Measurements from ENCODE around the gene XNDC1N. TPM values are rescaled to one million over a fixed set of nuclear protein-coding genes. Genes with fewer than 3 reads are reported as not detected.

The XNDC1N gene
- total RNA-seq (2012; rRNA removed) (7.2 and 8.8 TPM in 2 replicates), polyA plus RNA-seq (2012; rRNA removed) (2.0 and 2.5 TPM in 2 replicates), Bru-seq, nascent RNA (percentile 60 among the genes with signal in this experiment), BruChase-seq, experiment 1, labeled RNA remaining after a 6-hour chase (percentile 71 among the genes with signal in this experiment), BruChase-seq, experiment 2, labeled RNA remaining after a 2-hour chase (percentile 81 among the genes with signal in this experiment)
- 1.3 and 1.9 TPM in 2 replicates for polyA plus RNA-seq (2012; cell fraction: cytosol; rRNA removed)
- 2.8 and 9.3 TPM in 2 replicates for polyA plus RNA-seq (2012; cell fraction: nucleus; rRNA removed; ENCODE audit: low replicate concordance)
- long read RNA-seq, partial matches to known transcripts: 0 of 2 reads
- long read RNA-seq, other reads (novel, unspliced or antisense): 2 of 2 reads

GRCh38 chr11:71927820-71928736 lies at the start of gene XNDC1N:
XNDC1N (minus strand) TSS chr11:71928594; CDS start chr11:71923353, 5,241 bp downstream.
- Histone ChIP-seq H2BK20ac (ENCODE audit: low read depth, low read length) (peak within 1 kb of the TSS; percentile 87), H2BK120ac (ENCODE audit: low read depth, low read length) (peak within 1 kb of the TSS; percentile 93), H3K79me1 (ENCODE audit: low read depth in 1 of 2, low read length in 2 of 2) (peaks cover 21 to 47% of the 10 kb centered on the region in 2 experiments; a peak in 3 of 4 replicates), H3K9me3 (ENCODE audit: control insufficient read depth, insufficient read depth, low read length) (no peaks in the 10 kb centered on the region), H3K9ac (ENCODE audit: low read depth, low read length) (peak within 1 kb of the TSS; percentile 92), H2BK15ac (ENCODE audit: low read depth, low read length) (peak within 1 kb of the TSS; percentile 92; the same call in 2 of the 3 replicates), H4K91ac (ENCODE audit: insufficient read depth, low read depth, low read length) (peak within 1 kb of the TSS; percentile 96), H3K14ac (replicated peaks; ENCODE audit: low read depth, low read length) (peak within 1 kb of the TSS; percentile 93), H3K27me3 (ENCODE audit: control insufficient read depth, insufficient read depth, low read length) (no peaks in the 10 kb centered on the region), H2AFZ (replicated peaks; ENCODE audit: low read length, poor library complexity) (peak within 1 kb of the TSS; percentile 98), H3K9me1 (ENCODE audit: insufficient read depth, low read length) (peaks cover 12% of the 10 kb centered on the region), H3K18ac (ENCODE audit: low read depth, low read length) (peak within 1 kb of the TSS; percentile 85), H3K23ac (ENCODE audit: low read depth, low read length) (peak within 1 kb of the TSS; percentile 88), H2AK5ac (ENCODE audit: low read depth, low read length) (peak within 1 kb of the TSS; percentile 86), H4K20me1 (ENCODE audit: insufficient read depth, low read length) (peaks cover 15% of the 10 kb centered on the region; the same call in 1 of the 2 replicates), H3K4ac (ENCODE audit: low read depth, low read length) (peak within 1 kb of the TSS; percentile 94), H3K4me2 (ENCODE audit: low read depth, low read length) (peak within 1 kb of the TSS; percentile 89), H2AK9ac (replicated peaks; ENCODE audit: low read depth, low read length, poor library complexity) (peak within 1 kb of the TSS; percentile 97), H3K4me1 (ENCODE audit: control insufficient read depth, insufficient read depth, low read length) (peaks cover 4% of the 10 kb centered on the region), H4K5ac (ENCODE audit: low read depth, low read length) (peak within 1 kb of the TSS; percentile 84), H4K8ac (ENCODE audit: low read depth in 2 of 2, low read length in 2 of 2) (peak within 1 kb of the TSS; percentile 83 to 99), H3K27ac (ENCODE audit: insufficient read depth, low read length) (peak within 1 kb of the TSS; percentile 93), H2BK5ac (ENCODE audit: low read depth, low read length, poor library complexity, severe bottlenecking) (peak within 1 kb of the TSS; percentile 97), H3K4me3 (ENCODE audit: insufficient read depth, low read depth, low read length) (peak within 1 kb of the TSS; percentile 79), H3K36me3 (ENCODE audit: control insufficient read depth, insufficient read depth, low read length) (no peaks in the 10 kb centered on the region), H3K56ac (ENCODE audit: extremely low read depth, insufficient read depth, low read length) (peak within 1 kb of the TSS; percentile 99)
- CTCF ChIA-PET: interaction anchor here (0.5 to 1.1 kb wide), 3 partner anchors 10 to 217 kb away, joined by 3 to 4 read pairs (median 4); no protein-coding TSS in a partner anchor
- ATAC-seq (ENCODE audit: low read depth) (peak; percentile 91), DNase-seq (peak; percentile 90)
- intact Hi-C loops (cut with micrococcal nuclease) (no loop called here), dilution Hi-C loops (cut with HindIII; ENCODE audit: low sequenced_read_pairs, unreplicated experiment) (no loop called here), in situ Hi-C loops (cut with MboI; ENCODE audit: low sequenced_read_pairs) (loop anchor here (10.0 kb wide), 1 partner anchor 57 kb away; no protein-coding TSS in a partner anchor)
- TF ChIP-seq FOS (IDR thresholded peaks at IDR 0.05; ENCODE audit: low read depth, low read length) (no peak), NFE2L2 (IDR thresholded peaks at IDR 0.05; ENCODE audit: low read depth, low read length) (0 out of 2 replicates have a peak, but pooled peaks have one; percentile 12)
- POLR2A ChIA-PET (ENCODE audit: unreplicated experiment): no interaction called here
- WGBS, 2 experiments (ENCODE audit: extremely low coverage in 2 of 2, insufficient read length in 1 of 2): 2% methylated on average over 18 of the region's 40 CpGs; no CpG with 5 or more reads in 1 of the 2 experiments
- no TSS peak for BruUV-seq (replicated peaks)

All from IMR-90 (cell line).